Kidney (tissue), 14 donors: ENCODE results near the gene KIF26B. TPM values are rescaled to one million over a fixed set of nuclear protein-coding genes. Genes with fewer than 3 reads are reported as not detected.

Experiments
- DNase-seq, 5 donors: peaks; one replicate each; pipeline ENCODE4 v3.0.0-alpha.2; 2013 to 2020
- FAIRE-seq: peaks from 2 replicates; lab custom pipeline; 2012; peaks lifted over from hg19 to GRCh38; lab: Jason Lieb, UNC
- H3K27ac ChIP-seq, 2 donors: one replicate each; pipeline ENCODE4 v1.7.0; 2013; ENCODE audit warnings: low read depth in 2 of 2, low read length in 2 of 2, inconsistent platforms in 1 of 2
- H3K27me3 ChIP-seq: one replicate; pipeline ENCODE4 v1.7.1; 2013; ENCODE audit warnings: low read length, inconsistent platforms; ENCODE audit not compliant: control insufficient read depth, insufficient read depth
- H3K36me3 ChIP-seq, 3 donors: one replicate each; pipeline versions ENCODE4 v1.7.0 to v1.7.1; 2013; ENCODE audit warnings: low read length in 3 of 3, control low read depth in 1 of 3, inconsistent platforms in 1 of 3; ENCODE audit not compliant: insufficient read depth in 3 of 3, control insufficient read depth in 2 of 3
- H3K4me1 ChIP-seq, 3 donors: one replicate each; pipeline versions ENCODE4 v1.7.0 to v1.7.1; 2013; ENCODE audit warnings: low read length in 3 of 3, inconsistent platforms in 1 of 3, low read depth in 1 of 3; ENCODE audit not compliant: control insufficient read depth in 2 of 3, insufficient read depth in 2 of 3
- H3K4me3 ChIP-seq, 3 donors: one replicate each; pipeline versions ENCODE4 v1.7.0 to v1.8.1; 2013; ENCODE audit warnings: low read length in 3 of 3, control low read depth in 1 of 3, inconsistent platforms in 1 of 3
- H3K9ac ChIP-seq, 3 donors: one replicate each; pipeline versions ENCODE4 v1.7.0 to v1.7.1; 2013; ENCODE audit warnings: low read length in 3 of 3, control low read depth in 1 of 3, inconsistent platforms in 1 of 3
- H3K9me3 ChIP-seq, 3 donors: one replicate each; pipeline versions ENCODE4 v1.7.0 to v1.7.1; 2013; ENCODE audit warnings: low read length in 3 of 3, control low read depth in 1 of 3, inconsistent platforms in 1 of 3; ENCODE audit not compliant: control insufficient read depth in 2 of 3, insufficient read depth in 1 of 3
- intact Hi-C: fragments of 100-400 bp; cut with DNase I; formaldehyde crosslinking; loops from one replicate; pipeline ENCODE4 v1.11.1; 2022
- polyA plus RNA-seq: library from polyadenylated mRNA; stranded (reverse); fragments of 350-450 nt; fragmentation: Illumina TruSeq; extraction: RNeasy Lipid Tissue Mini Kit (QIAGEN cat#74804); gene quantifications from one replicate; pipeline ENCODE4 v1.2.3, GENCODE V29; 2014; ENCODE audit warnings: low read depth, low replicate concordance; ENCODE audit not compliant: insufficient read depth
- total RNA-seq: library from RNA; stranded (reverse); fragmentation: NEBNext Ultra II Directional; extraction: Animal tissue kit (Norgen Biotek cat#: 25700); gene quantifications from one replicate; pipeline ENCODE4 v1.2.1, GENCODE V29; 2021
- TF ChIP-seq, protein P1 (sequence below): IDR thresholded peaks from 3 replicates; pipeline ENCODE4 v1.5.1; 2012; ENCODE audit warnings: mild to moderate bottlenecking, moderate library complexity, borderline replicate concordance; ENCODE audit not compliant: insufficient read depth; ENCODE audit errors: extremely low read depth
- donor health status: control.
- donor health status: control.
- donor health status: control.
- donor health status: control.
- donor health status: control.
- donor health status: DM: yes; HTN: yes; CAD: no.
- donor health status: Normal renal cell carcinoma (clear cell type).

KIF26B gene
- total and polyA plus RNA-seq, 2 donors from 2014 or later = 0.52 to 10.7 TPM

DNA sequence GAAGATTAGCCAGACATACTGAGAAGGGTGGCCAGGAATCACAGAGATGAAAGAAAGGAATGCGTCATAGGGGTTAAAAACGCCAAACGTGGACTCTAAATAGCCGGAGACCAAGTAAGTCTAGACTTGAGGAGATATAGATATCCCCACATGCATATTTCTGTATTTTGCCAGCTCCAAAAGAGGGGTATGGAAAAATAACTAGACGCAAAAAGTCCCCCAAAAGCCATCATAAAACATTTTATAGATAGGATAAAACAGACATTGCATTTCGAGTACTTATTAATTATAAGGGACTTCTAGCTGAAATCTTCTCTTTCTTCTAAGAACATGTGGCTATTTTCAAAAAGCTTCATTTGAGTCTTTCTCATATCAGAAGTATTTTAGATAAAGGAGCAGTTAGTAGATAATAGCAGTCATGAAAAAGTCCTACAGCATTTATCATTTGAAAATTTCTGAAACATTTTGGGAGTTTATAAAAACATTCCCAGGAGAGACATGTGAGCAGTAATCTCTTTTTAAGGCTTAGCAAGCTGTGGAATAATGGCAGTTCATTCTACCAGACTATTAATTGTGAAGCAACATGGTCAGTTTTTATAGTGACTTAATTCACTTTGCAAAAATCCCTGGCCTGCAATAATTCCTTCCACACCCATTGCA lies 6.1 kb downstream of the KIF26B start:
- no peak for FAIRE-seq
- H3K9ac ChIP-seq = no peak overlapping the region
- no peaks in the 10 kb centered on the region for H3K27me3 ChIP-seq
- TF ChIP-seq, protein P1, sequence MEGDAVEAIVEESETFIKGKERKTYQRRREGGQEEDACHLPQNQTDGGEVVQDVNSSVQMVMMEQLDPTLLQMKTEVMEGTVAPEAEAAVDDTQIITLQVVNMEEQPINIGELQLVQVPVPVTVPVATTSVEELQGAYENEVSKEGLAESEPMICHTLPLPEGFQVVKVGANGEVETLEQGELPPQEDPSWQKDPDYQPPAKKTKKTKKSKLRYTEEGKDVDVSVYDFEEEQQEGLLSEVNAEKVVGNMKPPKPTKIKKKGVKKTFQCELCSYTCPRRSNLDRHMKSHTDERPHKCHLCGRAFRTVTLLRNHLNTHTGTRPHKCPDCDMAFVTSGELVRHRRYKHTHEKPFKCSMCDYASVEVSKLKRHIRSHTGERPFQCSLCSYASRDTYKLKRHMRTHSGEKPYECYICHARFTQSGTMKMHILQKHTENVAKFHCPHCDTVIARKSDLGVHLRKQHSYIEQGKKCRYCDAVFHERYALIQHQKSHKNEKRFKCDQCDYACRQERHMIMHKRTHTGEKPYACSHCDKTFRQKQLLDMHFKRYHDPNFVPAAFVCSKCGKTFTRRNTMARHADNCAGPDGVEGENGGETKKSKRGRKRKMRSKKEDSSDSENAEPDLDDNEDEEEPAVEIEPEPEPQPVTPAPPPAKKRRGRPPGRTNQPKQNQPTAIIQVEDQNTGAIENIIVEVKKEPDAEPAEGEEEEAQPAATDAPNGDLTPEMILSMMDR = no peak
- no peak overlapping the region for H3K27ac ChIP-seq
- intact Hi-C loops = no loop called here
- H3K4me1 ChIP-seq = no peaks in the 10 kb centered on the region
- no peak for DNase-seq
- no peak overlapping the region for H3K4me3 ChIP-seq
- no peaks in the 10 kb centered on the region for H3K36me3 ChIP-seq
- H3K9me3 ChIP-seq = no peaks in the 10 kb centered on the region

DNA sequence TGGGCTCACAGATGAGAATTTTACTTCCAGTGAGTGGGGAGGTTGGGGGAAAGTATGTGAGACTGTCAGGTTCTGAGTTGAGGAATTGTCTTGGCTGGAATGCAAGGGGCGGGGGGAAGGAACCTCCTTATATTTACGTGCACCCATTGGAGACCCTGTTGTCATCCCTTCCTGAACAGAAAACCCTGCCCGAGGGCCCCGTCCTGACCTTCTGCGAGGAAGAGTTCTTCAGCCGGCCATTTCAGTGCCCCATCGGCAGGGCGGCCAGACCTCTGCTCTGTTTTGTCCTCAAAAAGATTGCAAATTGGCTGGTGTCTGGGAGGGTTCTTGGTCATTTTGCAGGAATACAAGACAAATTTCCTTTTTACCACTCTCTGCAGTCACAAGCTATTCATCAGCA lies 7.1 kb downstream of the KIF26B start:
- Histone ChIP-seq H3K27ac (no peak overlapping the region), H3K9me3 (no peaks in the 10 kb centered on the region), H3K9ac (no peak overlapping the region), H3K4me3 (no peak overlapping the region), H3K4me1 (no peaks in the 10 kb centered on the region), H3K36me3 (no peaks in the 10 kb centered on the region), H3K27me3 (no peaks in the 10 kb centered on the region)
- TF ChIP-seq, protein P1 = no peak
- no peak for FAIRE-seq
- DNase-seq = peak in 1 of 5 donors; percentile 35
- intact Hi-C loops = no loop called here

DNA sequence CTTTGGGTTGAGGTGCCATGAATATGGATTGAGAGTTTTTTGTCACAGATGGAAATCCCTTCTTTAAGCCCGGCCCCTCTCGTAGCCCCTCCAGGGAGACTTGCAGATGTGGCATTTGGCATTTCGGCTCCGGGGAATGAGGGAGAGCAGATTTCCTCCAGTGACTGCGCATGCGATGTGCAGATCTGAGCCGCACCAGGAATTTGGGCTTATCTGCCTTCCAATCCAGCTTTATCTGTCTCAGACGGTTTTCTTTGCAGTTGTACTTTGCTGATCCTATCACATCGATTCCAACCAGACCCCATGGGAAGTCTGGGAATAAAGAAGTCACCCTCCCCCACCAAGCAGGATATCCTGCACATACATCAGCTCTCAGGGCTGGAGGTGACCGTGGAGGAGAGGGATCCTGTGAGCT lies 11.7 kb downstream of the KIF26B start:
- peak overlapping the region; percentile 13 to 52 for H3K27ac ChIP-seq
- peak in 1 of 5 donors; percentile 44 for DNase-seq
- TF ChIP-seq, protein P1 = no peak
- no peak for FAIRE-seq
- peaks cover 0 to 5% (median 0%) of the 10 kb centered on the region in 3 donors for H3K4me1 ChIP-seq
- peak overlapping the region; percentile 5 to 36 (median 12) for H3K4me3 ChIP-seq
- intact Hi-C loops = no loop called here
- H3K9ac ChIP-seq = peak overlapping the region in 1 of 3 donors; percentile 17
- no peaks in the 10 kb centered on the region for H3K9me3 ChIP-seq
- no peaks in the 10 kb centered on the region for H3K36me3 ChIP-seq
- H3K27me3 ChIP-seq = no peaks in the 10 kb centered on the region
